GM18868 (cell line): ENCODE measurements around the gene SEMA3G.

Experiments used
- ATAC-seq: cut with Tn5 transposase; IDR thresholded peaks from one replicate; pipeline ENCODE4 v1.9.1; 2021; ENCODE audit warnings: mild to moderate bottlenecking, moderate library complexity; ENCODE audit not compliant: unreplicated experiment

Gene SEMA3G

GRCh38 chr3:52444860-52445793 is at the start of gene SEMA3G:
Gene SEMA3G, minus strand, starts transcription at chr3:52445103. Its CDS starts 76 bp downstream, at chr3:52445027.
- ATAC-seq: peak; percentile 90

GRCh38 chr3:52494445-52494844 is 49.5 kb upstream of the SEMA3G start:
- no peak for ATAC-seq

- no peak for ATAC-seq
Observed at GRCh38 chr3:52493232-52494017, 48.5 kb upstream of the SEMA3G start.

GRCh38 chr3:52492059-52492458 is 47.2 kb upstream of the SEMA3G start:
- no peak for ATAC-seq

- no peak for ATAC-seq
Observed at GRCh38 chr3:52490939-52491526, 46.1 kb upstream of the SEMA3G start.

GRCh38 chr3:52490035-52490938 is 45.4 kb upstream of the SEMA3G start:
- no peak for ATAC-seq

- no peak for ATAC-seq
Observed at GRCh38 chr3:52489453-52489852, 44.5 kb upstream of the SEMA3G start.

GRCh38 chr3:52488746-52489145 is 43.8 kb upstream of the SEMA3G start:
- ATAC-seq: no peak

- no peak for ATAC-seq
Observed at GRCh38 chr3:52487788-52488691, 43.1 kb upstream of the SEMA3G start.

GRCh38 chr3:52487050-52487787 is 42.3 kb upstream of the SEMA3G start:
- no peak for ATAC-seq

- no peak for ATAC-seq
Observed at GRCh38 chr3:52484680-52485461, 40.0 kb upstream of the SEMA3G start.

GRCh38 chr3:52483577-52484381 is 38.9 kb upstream of the SEMA3G start:
- no peak for ATAC-seq

GRCh38 chr3:52483081-52483480 is 38.2 kb upstream of the SEMA3G start:
- ATAC-seq: no peak

- ATAC-seq: no peak
Observed at GRCh38 chr3:52481819-52482521, 37.1 kb upstream of the SEMA3G start.

- ATAC-seq: no peak
Observed at GRCh38 chr3:52480768-52481715, 36.1 kb upstream of the SEMA3G start.
